AG20443 (cell line): Measurements from ENCODE around the gene USP31.
A peak's percentile ranks its signal among the peaks of the same experiment; 100 is the strongest.

Experiments used
- DNase-seq: peaks from one replicate; pipeline ENCODE4 v3.0.0; 2012; ENCODE audit warnings: low spot score, mixed read lengths

USP31 gene

DNA sequence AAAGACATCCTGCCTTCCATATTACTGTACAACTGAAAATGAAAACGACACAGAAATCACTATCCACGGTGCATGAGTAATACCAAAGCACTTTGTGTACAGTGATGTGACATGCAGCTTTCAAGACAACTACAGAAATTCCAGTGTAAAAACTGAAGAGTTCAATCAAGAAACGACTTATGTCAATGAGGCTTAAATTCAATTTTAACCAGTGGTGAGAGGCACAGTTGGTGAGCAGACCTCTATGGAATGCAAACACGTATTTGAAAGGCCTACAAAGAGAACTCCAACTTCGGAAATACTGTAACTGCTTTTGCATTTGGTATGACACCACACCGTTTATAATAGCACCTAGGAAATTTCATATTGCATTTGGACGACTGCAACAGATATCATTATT, 87.6 kb downstream of the USP31 start:
- no peak for DNase-seq

DNA sequence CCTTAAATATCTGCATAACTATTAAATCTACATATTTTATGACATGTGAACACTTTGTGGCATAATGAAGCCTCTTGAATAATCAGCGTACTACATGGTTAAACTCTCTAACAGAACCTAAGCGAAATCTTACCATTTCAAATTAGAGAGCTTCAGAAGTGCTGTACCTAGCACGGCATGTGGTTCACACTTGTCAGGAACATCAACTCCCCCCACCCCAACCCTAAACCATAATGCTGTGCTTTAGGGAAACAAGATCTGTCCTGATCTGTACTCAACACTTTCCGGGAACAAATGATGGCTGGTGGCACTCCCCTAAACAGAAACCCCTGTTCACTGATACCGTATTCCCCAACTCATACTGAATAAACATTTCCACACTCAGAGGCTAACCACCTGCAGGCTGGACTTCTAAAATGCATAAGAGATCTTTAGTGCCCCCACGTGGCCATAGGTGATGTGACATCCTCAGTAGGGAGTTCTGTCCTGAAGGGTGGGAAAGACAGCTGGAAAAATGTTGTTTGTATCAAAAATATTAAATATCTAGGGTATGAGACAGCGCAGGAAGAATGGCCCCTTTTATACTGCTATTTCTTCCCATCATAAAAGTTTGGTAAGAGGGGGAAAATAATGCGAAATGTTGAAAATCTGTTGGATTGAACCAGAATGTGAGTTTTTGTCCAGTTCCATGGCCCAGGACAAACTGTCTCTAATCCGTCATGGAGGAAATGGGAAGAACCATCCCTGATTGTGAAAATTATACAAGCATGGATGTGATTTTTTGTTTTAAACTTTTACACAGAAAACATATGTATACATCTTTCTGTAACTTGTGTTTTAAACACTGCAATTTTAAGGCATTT, 88.6 kb downstream of the USP31 start:
- peak; percentile 78 for DNase-seq

DNA sequence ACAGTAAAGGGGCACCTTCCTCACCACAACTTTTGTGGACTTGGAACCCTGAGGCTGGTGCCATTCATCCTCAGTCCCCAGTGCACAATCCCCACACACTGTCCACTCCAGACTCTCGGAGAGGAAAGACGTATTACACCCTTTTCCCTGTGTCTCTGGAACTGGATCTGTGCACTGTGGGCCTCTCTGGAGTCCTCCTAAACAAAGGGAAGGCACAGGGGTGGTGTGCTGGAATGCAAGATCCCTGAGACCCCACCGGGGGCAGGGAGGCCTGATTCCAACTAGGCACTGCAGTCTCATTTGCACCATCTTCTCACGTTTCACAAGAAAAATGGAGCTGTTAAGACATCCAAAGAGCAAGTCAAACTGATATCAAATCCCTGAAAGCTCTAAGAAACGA, 89.8 kb downstream of the USP31 start:
- DNase-seq = no peak

DNA sequence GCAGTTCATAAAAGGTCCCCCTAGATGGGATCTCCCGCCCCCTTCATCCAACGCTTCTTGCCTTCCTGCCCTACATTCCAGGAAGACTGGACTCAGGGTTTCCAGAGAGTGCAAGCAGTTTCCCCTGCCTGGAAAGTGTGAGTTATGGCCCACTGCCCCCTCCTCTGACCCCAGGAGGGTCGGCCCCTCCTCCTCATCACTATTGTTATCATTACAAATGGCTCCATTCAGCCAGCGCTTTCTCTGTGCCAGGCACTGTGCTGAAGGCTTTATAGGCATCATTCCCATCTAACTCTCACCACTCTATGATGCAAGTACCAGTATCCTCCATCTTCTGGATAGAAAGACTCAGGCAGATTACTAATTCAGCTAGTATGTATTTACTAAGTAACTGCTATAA, 90.7 kb downstream of the USP31 start:
- no peak for DNase-seq

DNA sequence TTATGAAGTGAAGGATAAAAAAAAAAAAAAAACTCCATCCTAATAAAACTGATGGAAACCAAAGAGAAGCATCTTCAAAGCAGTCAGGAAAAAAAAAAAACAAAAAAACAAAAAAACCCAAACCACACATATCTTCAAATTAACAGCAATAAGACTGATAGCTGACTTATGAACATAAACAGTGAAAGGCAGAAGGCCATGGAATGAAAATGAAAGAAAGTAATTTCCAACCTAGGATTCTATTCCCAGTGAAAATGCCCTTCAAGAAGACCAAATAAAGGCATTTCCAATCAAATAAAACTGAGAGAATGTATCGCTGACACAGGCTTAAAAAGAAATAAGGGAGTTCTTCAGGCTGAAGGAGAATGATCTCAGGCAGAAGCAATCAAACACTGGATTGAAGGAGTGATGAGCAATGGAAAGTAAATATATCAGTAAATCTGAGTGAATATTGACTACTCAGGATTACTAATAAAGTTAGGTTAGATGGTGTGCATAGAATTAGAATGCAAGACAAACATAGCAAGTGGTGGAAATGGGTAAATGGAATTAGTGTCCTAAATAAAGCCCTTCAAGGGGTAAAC, 92.1 kb downstream of the USP31 start:
- no peak for DNase-seq

DNA sequence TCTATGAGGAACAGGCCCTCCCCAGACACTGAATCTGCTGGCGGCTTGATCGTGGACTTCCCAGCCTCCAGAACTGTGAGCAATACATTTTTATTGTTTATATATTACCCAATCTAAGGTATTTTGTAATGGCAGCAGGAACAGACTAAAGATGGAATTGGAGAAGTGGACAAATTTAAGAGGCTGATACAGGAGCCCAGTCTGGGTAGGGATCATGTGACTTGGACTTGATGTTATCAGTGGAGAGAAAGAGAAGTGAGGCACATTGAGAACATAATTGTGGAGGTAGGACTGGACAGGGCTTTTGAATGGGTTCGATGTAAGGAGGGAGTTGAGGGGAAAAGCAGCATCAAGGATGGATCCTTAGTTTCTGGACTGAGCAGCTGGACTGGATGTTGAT, 93.8 kb downstream of the USP31 start:
- DNase-seq = no peak

DNA sequence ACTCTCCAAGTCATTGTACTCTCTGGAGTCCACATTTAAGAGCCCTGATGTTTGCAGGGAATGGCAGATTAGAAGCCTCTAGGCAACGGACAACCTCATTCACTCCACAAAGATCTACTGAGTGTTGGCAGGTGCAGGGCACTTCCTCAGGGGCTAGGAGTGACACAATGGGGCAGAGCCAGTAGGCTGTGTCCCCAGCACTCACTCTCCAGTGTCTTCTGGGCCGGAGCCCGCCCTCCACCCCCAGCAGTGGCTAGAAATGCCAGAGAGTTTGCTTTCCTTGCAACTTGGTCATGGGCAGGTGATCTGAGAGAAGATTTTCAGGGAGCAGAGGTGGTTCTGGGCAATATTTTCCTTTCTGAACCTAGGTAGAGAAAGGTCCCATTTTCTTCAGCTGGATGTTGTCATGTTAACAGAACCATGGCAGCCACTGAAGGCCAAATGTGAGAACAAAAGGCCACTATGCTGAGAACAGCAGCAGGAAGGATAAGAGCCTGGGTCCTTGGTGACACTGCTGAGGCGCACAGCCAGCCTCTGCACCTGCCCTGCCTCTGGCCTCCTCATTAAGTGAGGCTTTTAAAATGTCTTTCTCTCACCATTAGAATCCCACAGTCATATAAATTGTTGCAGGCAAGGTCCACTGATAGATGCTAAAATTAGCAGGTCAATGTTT, 96.2 kb downstream of the USP31 start:
- DNase-seq = no peak

DNA sequence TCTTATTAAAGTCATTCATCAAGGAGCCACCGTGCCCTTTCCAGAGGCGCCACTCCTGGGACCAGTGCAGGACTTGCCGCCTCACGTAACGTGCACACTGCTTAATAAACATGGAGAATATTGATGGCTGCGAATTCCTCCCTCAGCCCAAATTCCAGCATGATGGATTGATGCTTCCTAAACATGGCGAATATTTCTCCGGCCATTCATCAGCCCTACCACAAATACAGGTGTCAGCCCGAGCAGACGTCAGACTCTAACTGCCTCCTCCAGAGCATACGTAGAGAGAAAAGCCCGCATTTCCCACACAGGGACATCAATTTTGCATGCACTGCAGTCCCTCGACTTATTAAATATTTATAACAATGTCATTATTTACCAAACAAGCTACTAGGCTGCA, 97.0 kb downstream of the USP31 start:
- DNase-seq = no peak

DNA sequence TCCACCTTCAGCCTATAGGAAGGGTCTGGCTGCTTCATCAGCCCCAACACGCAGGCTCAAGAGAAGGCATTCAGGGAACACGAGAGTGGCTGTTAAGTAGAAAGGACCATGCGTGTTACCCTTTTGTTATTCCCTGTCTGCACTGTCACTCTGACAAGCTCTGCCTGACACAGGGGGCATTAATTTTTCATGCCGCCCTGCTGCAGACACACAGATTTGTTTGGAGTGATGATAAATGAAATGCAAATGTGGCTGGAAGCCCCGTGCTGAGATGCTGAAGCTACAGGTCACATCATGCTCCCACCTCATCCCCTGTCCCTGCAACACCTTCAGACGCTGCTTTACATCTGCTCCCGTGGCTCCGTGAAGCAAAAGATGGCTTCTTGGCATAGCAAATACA, 97.7 kb downstream of the USP31 start:
- no peak for DNase-seq

DNA sequence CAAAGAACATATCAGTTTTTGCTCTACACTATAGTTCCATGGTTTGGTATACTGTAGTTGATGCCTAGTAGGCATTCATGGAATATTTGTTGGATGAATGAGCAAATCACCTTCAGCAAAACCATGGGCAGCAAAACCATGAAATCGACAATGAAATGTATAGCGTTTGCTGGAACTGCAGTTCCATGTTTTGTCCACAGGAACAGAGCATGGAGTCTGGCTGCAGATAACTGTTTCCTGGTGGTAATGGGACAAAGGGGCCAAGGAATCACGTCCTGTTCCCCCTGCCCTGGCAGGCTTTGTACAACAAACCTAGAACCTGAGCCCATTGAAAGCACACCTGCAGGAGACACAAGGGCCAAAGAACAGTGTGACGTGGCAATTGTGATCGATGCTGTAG, 101.1 kb downstream of the USP31 start:
- no peak for DNase-seq

DNA sequence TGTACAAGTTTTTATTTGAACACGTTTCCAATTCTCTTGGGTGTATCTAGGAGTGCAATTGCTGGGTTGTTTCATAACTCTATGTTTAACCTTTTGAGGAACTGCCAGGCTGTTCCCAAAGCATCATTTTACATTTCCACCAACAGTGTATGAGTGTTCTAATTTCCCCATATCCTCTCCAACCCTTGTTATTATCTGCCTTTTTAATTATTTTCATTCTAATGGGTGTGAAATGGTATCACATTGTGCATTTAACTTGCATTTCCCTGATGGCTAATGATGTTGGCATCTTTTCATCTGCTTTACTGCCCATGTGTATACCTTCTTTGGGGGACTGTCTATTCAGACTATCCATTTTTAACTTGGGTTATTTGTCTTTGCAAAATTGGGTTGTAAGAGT, 104.2 kb downstream of the USP31 start:
- no peak for DNase-seq

DNA sequence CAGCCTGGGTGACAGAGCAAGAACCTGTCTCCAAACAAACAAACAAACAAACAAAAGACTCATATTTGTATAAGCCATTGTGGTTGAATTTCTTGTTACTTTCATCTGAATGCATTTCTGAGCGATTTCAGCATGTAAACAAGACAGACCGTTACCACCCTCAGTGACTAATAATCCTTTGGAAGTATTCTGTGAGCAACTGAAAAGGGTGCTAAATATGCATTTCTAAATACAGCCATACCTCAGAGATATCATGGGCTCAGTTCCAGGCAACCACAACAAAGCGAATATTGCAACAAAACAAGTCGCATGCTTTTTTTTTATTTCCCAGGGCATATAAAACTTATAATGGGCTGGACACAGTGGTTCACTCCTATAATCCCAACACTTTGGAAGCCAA, 109.0 kb downstream of the USP31 start:
- DNase-seq = no peak

DNA sequence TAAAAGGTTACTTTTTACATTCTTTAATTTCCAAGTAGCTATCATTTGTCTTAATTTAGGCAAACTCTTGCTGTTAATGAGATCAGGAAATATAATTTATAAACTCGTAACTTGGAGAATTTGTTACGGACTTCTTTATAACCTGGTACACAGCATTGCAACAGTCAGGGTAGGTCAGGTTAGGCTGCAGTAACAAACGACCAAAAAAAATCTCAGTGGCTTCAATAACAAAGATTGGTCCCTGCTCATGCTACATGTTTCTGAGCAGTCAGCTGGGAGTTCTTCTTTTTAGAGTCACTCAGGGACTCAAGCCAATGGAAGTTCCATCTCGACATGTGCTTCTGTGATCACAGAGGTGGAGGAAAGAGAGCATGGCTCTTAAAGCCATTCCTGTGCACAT, 110.1 kb downstream of the USP31 start:
- DNase-seq = no peak

DNA sequence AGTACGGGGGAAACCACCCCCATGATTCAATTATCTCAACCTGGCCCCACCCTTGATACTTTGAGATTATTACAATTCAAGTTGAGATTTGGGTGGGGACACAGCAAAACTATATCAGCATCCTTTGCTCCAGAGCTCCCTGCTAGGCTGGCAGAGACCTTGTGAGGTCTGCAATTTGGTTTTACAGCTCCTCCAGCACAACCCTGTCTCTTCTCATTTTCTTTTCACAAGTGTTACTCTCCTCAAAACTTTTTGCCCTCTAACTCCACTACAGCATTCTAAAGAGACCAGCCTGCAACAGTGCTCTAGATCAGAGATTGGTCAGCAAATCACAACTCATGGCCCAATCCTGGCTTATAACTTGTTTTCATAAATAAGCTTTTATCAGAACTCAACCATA, 114.0 kb downstream of the USP31 start:
- no peak for DNase-seq

DNA sequence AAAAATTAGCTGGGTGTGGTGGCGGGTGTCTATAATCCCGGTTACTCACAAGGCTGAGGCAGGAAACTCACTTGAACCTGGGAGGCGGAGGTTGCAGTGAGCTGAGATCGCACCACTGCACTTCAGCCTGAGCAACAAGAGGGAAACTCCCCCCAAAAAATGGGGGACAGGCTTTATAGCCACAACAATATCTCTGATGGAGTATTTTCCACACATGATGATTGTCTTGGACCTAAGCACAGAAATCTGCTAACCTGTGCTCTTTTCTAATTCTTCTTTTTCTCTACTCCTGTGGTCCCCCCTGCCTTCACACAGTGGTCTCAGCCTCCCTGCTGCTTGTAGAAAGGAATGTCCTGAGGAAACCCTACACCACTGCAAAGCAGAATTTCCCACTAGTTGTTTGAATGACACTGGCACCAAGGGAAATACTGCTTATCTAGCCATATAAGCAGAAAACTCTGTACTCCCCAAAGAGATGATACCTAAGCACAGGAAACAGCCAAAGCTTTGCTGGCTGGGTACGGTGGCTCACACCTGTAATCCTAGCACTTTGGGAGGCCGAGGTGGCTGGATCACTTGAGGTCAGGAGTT, 117.6 kb downstream of the USP31 start:
- no peak for DNase-seq

DNA sequence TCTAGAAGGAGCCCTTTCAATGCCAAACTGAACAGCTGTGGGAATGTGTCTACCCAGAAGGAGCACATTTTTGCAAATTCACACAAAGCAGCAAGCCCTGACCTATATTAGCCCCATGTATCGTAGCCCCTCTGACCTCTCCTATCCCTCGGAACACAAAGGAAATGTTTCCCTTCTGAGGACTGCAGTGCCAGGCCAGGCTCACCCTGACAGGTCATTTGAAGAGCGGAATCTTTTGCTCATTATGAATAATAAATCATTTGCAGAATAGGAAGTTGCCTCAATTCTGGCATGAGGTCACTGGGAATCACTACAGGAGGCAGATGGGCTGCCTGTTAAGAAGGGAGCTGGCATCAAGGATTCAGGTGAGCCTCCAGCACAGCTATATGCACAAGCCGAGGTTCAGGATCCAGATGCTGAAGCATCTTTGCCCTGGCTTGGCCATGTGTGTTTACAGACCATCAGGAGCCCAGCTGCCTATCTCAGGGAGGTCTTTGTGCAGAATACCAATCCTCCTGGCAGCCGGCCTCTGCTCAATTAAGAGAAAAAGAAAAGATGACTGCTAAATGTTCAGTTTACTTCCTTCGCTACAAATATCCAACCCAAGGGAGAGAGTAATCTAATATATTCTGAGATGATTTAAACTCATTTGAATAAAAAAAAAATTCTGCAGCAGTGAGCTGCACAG, 119.4 kb downstream of the USP31 start:
- no peak for DNase-seq

DNA sequence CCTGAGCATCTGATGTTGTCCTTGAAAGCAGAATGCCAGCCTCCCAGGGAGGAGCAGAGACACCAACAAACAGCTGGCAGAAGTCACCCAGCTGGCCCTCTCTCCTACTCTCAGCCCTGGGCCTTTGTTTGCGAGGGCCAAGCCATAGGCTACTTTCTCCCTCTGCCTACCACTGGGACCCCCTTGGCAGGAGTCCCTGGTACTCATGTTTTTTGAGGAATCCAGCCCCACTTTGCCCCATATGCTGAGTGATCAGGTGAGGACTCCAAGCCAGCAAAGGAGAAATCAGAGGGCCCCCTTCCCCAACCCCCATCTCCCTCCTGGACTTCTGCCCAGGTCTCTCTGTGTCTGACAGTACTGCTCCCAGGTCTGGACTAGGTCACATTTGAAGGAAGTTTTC, 121.9 kb downstream of the USP31 start:
- no peak for DNase-seq

DNA sequence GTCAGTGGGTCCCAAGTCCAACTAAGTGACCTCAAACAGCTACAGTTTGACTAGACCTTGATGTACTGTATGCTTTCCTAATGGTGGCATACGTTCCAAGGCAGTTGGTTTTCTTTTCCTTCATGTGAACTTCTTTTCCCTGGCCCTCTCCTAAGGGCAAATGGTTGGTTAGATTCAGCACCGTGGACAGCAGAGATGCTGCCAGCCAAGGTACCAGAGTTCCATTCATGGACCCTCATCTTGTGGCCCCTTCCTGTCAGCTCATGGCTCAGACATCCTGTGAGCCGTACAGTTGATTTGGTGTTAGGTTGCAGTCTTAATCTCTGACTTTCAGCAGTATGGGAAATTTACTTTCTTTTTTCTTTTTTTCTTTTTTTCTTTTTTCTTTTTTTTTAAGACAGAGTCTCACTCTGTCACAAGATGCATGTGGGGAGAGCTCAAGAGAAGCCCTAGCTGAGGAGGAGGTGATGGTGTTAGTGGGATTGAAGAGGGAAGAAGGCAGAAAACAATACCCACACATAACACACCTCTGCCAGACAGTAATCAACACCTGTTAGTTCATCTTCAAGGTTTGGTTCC, 122.4 kb downstream of the USP31 start:
- peak; percentile 30 for DNase-seq

DNA sequence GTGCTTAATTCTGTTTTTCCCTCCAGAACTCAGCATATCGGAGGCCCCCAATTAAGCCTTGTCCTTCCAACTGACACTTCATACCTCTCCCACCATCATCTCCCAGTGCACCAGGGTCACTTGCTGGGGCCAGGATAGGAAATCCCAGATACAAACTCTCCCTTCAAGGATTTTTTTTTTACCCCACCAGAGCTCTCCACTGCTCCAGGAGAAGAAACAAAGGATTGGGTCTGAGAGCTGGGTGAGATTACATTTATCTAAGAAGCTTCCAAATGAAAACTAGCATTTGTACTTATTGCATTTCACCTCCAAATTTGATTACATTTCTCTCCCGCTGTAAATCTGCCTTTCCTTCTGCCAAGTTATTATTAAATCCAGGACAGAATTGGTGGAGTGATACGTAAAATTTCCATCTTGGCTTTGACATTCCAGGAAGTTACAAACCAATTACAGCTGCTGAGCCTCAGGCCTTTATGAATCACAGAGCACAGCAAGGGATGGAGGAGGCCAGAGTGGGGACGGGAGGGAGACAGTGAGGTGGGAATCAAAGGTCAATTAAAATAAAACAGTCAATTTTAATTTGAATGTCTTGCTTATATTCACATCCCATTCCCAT, 123.5 kb downstream of the USP31 start:
- peak; percentile 59 for DNase-seq

DNA sequence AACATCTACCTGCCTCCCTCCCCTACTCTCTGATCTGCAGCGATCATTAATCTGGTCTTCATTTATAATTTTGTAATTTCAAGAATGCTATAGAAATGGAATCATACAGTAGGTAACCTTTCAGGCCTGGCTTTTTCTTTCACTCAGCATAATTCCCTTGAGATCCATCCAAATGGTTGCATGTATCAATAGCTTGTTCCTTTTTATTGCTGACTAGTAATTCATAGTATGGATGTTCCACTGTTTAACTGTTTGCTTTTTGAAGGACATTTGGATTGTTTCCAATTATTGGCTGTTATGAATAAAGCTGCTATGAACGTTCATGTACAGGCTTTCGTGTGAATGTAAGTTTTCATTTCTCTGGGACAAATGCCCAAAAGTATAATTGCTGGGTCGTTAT, 125.2 kb downstream of the USP31 start:
- no peak for DNase-seq

DNA sequence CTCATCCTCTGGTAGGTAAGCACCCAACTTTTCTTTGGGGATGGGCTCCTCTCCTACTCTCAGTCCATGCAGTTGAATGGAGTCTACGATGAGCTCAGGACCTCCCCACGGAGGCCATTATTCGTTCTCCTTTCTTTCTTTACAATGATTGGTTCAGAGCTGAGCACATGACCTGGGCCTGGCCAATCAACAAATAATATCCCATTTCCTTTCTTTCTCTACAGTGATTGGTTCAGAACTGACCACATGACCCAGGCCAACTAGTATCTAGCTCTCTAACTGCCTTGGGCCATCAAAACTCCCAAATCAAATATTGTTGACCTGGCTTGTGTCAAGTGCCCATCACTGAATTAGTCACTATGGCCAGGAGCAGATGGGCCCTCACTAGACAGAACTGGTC, 129.2 kb downstream of the USP31 start:
- no peak for DNase-seq

DNA sequence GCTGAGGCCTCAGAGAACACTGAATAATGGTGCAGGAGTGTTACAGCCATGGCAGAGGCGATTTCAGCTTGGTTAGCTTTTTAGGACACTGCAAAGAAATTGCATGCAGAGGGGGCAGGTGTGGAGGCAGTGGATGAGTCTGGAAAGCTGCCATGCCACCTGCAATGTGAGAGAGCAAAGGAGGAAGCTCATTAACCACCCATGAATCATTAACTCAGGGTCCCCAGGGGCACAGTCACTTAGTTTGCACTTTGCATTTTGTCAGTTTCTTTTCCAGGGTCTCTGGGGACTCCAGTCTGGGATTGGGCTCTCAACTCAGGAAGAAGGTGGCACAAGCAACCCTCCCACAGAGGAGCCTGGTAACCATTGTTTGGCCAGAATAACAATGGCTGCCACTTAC, 132.9 kb downstream of the USP31 start:
- no peak for DNase-seq
